Limb (tissue), 2 donors: ENCODE measurements around the gene BLTP2.

Source experiments
- DNase-seq, 2 donors: peaks; one replicate each; pipeline ENCODE4 v3.0.0-alpha.2; 2016; ENCODE audit errors: extremely low spot score in 2 of 2

Gene BLTP2

GRCh38 chr17:28599311-28600184 lies 45.4 kb downstream of the BLTP2 start:
- DNase-seq = peak in 1 of 2 donors; percentile 65

- peak; percentile 95 to 96 for DNase-seq
Measured at GRCh38 chr17:28598799-28599310, 46.1 kb downstream of the BLTP2 start, which contains the start of gene SPAG5. TSS of gene SPAG5 (minus strand) at chr17:28599025. CDS start at chr17:28598946, 79 bp downstream.

GRCh38 chr17:28598389-28598788 lies 46.6 kb downstream of the BLTP2 start:
- DNase-seq = peak in 1 of 2 donors; percentile 39

- DNase-seq = no peak
Measured at GRCh38 chr17:28597606-28598383, 47.2 kb downstream of the BLTP2 start.
